SK-N-SH (cell line): ENCODE data around the gene TMEM87A. TPM values are rescaled to one million over a fixed set of nuclear protein-coding genes. Genes with fewer than 3 reads are reported as not detected.

Source experiments
- CTCF ChIA-PET: fragments of 300-600, 350-600 bp; formaldehyde crosslinking; extraction: SDS; loops from one replicate; lab custom pipeline; 2021; lab: Yijun Ruan, JAX
- POLR2A ChIA-PET: fragments of 350-600 bp; sonication (Branson Sonifier 250); formaldehyde crosslinking; extraction: SDS; loops from one replicate; lab custom pipeline; 2020; ENCODE audit warnings: antibody characterized with exemption, inconsistent platforms; lab: Yijun Ruan, JAX
- DNase-seq: peaks from one replicate; pipeline ENCODE4 v3.0.0; 2012
- H2AFZ ChIP-seq: fragments of 200-600 bp; sonication (generic); 2 replicates; pipeline ENCODE4 v1.8.1; 2016; ENCODE audit warnings: antibody characterized with exemption, mild to moderate bottlenecking, low read depth
- H3F3A ChIP-seq: fragments of 200-600 bp; sonication (generic); replicated peaks from 2 replicates; pipeline ENCODE3; 2016; ENCODE audit warnings: antibody characterized with exemption, mild to moderate bottlenecking; ENCODE audit not compliant: insufficient read depth
- H3K27ac ChIP-seq, 2 experiments: fragments of 200-500 bp in 1 of 2; fragments of 200-600 bp in 1 of 2; sonication (Bioruptor generic) in 1 of 2; sonication (generic), shearing (Covaris generic) in 1 of 2; 2 replicates each; pipeline versions ENCODE4 v1.5.1 to v1.6.1; 2014 to 2016; ENCODE audit warnings: low read depth in 2 of 2, inconsistent platforms in 1 of 2, low read length in 1 of 2, mild to moderate bottlenecking in 1 of 2, mixed read lengths in 1 of 2
- H3K27me3 ChIP-seq: fragments of 200-600 bp; sonication (generic), shearing (Covaris generic); 2 replicates; pipeline ENCODE4 v1.6.1; 2016; ENCODE audit warnings: mixed run types; ENCODE audit not compliant: insufficient read depth
- H3K36me3 ChIP-seq, 2 experiments: fragments of 200-500 bp in 1 of 2; fragments of 200-600 bp in 1 of 2; sonication (Bioruptor generic) in 1 of 2; sonication (generic) in 1 of 2; replicated peaks in 1 of 2; 2 replicates each; pipeline versions ENCODE3 to v1.5.1; 2014 to 2016; ENCODE audit warnings: low read length in 1 of 2, mild to moderate bottlenecking in 1 of 2; ENCODE audit not compliant: insufficient read depth in 2 of 2, control insufficient read depth in 1 of 2
- H3K4me1 ChIP-seq, 2 experiments: fragments of 200-500 bp in 1 of 2; fragments of 200-600 bp in 1 of 2; sonication (Bioruptor generic) in 1 of 2; sonication (generic), shearing (Covaris generic) in 1 of 2; 2 replicates each; pipeline versions ENCODE4 v1.5.1 to v1.6.1; 2014 to 2016; ENCODE audit warnings: low read depth in 1 of 2, low read length in 1 of 2, mixed run types in 1 of 2; ENCODE audit not compliant: insufficient read depth in 2 of 2, control insufficient read depth in 1 of 2
- H3K4me2 ChIP-seq: fragments of 200-600 bp; sonication (generic), shearing (Covaris generic); 2 replicates; pipeline ENCODE4 v1.6.1; 2017; ENCODE audit warnings: mixed run types
- H3K4me3 ChIP-seq, 2 experiments: fragments of 200-500 bp in 1 of 2; fragments of 200-600 bp in 1 of 2; sonication (Bioruptor generic) in 1 of 2; sonication (generic), shearing (Covaris generic) in 1 of 2; 2 replicates each; pipeline versions ENCODE4 v1.5.1 to v1.8.1; 2014 to 2016; ENCODE audit warnings: low read depth in 2 of 2, inconsistent platforms in 1 of 2, low read length in 1 of 2, mild to moderate bottlenecking in 1 of 2, mixed read lengths in 1 of 2, moderate library complexity in 1 of 2
- H3K79me2 ChIP-seq: fragments of 200-600 bp; sonication (generic); 2 replicates; pipeline ENCODE4 v1.8.1; 2017; ENCODE audit warnings: mild to moderate bottlenecking; ENCODE audit not compliant: insufficient read depth
- H3K9ac ChIP-seq: fragments of 200-600 bp; sonication (generic); 2 replicates; pipeline ENCODE4 v1.6.1; 2017; ENCODE audit warnings: mixed run types
- H3K9me2 ChIP-seq: fragments of 200-600 bp; sonication (generic); 2 replicates; pipeline ENCODE4 v1.6.1; 2017; ENCODE audit warnings: mixed run types
- H3K9me3 ChIP-seq: fragments of 200-600 bp; sonication (generic); 2 replicates; pipeline ENCODE4 v1.6.1; 2017; ENCODE audit warnings: mixed run types, mild to moderate bottlenecking, moderate library complexity
- H4K20me1 ChIP-seq: fragments of 200-600 bp; sonication (generic); 2 replicates; pipeline ENCODE4 v1.6.1; 2017; ENCODE audit warnings: mild to moderate bottlenecking, mixed run types; ENCODE audit not compliant: insufficient read depth
- EP300 ChIP-seq, 2 experiments: IDR thresholded peaks; 2 replicates each; pipeline versions ENCODE4 v1.4.0 to v1.6.1; 2012; ENCODE audit warnings: borderline replicate concordance in 1 of 2, low read depth in 1 of 2, low read length in 1 of 2
- FOSL2 ChIP-seq: IDR thresholded peaks from 2 replicates; pipeline ENCODE4 v1.4.0; 2012; ENCODE audit warnings: low read depth, mild to moderate bottlenecking, moderate library complexity, borderline replicate concordance
- FOXJ3 ChIP-seq: sonication (generic); formaldehyde crosslinking; IDR thresholded peaks from 2 replicates; pipeline ENCODE4 v1.5.1; 2020; ENCODE audit warnings: mild to moderate bottlenecking, missing genetic modification reagents
- FOXM1 ChIP-seq: IDR thresholded peaks from 2 replicates; pipeline ENCODE4 v1.4.0; 2012; ENCODE audit warnings: low read depth, mild to moderate bottlenecking
- GABPA ChIP-seq: IDR thresholded peaks from 2 replicates; pipeline ENCODE4 v1.4.0; 2012; ENCODE audit warnings: low read depth, mild to moderate bottlenecking
- GATA2 ChIP-seq: sonication (generic); formaldehyde crosslinking; IDR thresholded peaks from 2 replicates; pipeline ENCODE4 v1.5.0; 2020; ENCODE audit warnings: mild to moderate bottlenecking, missing genetic modification reagents
- MEF2A ChIP-seq: IDR thresholded peaks from 2 replicates; pipeline ENCODE4 v1.4.0; 2012; ENCODE audit warnings: low read depth, borderline replicate concordance
- MXI1 ChIP-seq: IDR thresholded peaks from 2 replicates; pipeline ENCODE4 v1.6.1; 2012; ENCODE audit warnings: mild to moderate bottlenecking, low read depth, low read length, improper control_type of control experiment
- NRF1 ChIP-seq: IDR thresholded peaks from 2 replicates; pipeline ENCODE4 v1.6.1; 2012; ENCODE audit warnings: low read depth, mild to moderate bottlenecking, low read length
- POLR2AphosphoS5 ChIP-seq: IDR thresholded peaks from 2 replicates; pipeline ENCODE4 v1.6.1; 2012; ENCODE audit warnings: low read depth, low read length
- RXRA ChIP-seq: IDR thresholded peaks from 2 replicates; pipeline ENCODE4 v1.4.0; 2012; ENCODE audit warnings: low read depth, mild to moderate bottlenecking, borderline replicate concordance
- SIN3A ChIP-seq: IDR thresholded peaks from 2 replicates; pipeline ENCODE4 v1.6.1; 2012; ENCODE audit warnings: low read depth, mild to moderate bottlenecking, low read length, moderate library complexity, borderline replicate concordance
- SMC3 ChIP-seq: IDR thresholded peaks from 2 replicates; pipeline ENCODE4 v1.6.1; 2012; ENCODE audit warnings: low read depth, low read length, improper control_type of control experiment
- TAF1 ChIP-seq: IDR thresholded peaks from 2 replicates; pipeline ENCODE4 v1.6.1; 2012; ENCODE audit warnings: low read depth, mild to moderate bottlenecking, low read length, moderate library complexity, borderline replicate concordance
- USF2 ChIP-seq: fragments of 150-350 bp; IDR thresholded peaks from 2 replicates; pipeline ENCODE4 v1.6.1; 2017; ENCODE audit warnings: antibody characterized with exemption, low read length, low read depth, borderline replicate concordance
- YY1 ChIP-seq: IDR thresholded peaks from 2 replicates; pipeline ENCODE4 v1.4.0; 2012; ENCODE audit warnings: low read depth, mild to moderate bottlenecking
- WGBS: methylation state at CpG from one replicate; pipeline ENCODE4 v1.1.6; 2017; ENCODE audit warnings: low lambda C conversion rate; 5-methylcytosine and 5-hydroxymethylcytosine counted together
- polyA plus RNA-seq, 3 experiments: library from polyadenylated mRNA; depleted of rRNA; stranded (reverse); fragments of >200 nt; gene quantifications; 2 replicates each; pipeline ENCODE4 v1.2.3, GENCODE V29; 2012
- TF ChIP-seq, protein P1 (sequence below): fragments of 200-600 bp; sonication (generic); IDR thresholded peaks from 2 replicates; pipeline ENCODE4 v1.6.1; 2017; ENCODE audit warnings: antibody characterized with exemption, mild to moderate bottlenecking, moderate library complexity
- TF ChIP-seq, protein P2 (sequence below): IDR thresholded peaks from 2 replicates; pipeline ENCODE4 v1.4.0; 2012; ENCODE audit warnings: low read depth, borderline replicate concordance
- TF ChIP-seq, protein P3 (sequence below): IDR thresholded peaks from 2 replicates; pipeline ENCODE4 v1.6.1; 2012; ENCODE audit warnings: mild to moderate bottlenecking, low read depth, low read length, moderate library complexity
- TF ChIP-seq, protein P4 (sequence below): IDR thresholded peaks from 2 replicates; pipeline ENCODE4 v1.4.0; 2012; ENCODE audit warnings: low read depth, borderline replicate concordance

TMEM87A gene
- polyA plus RNA-seq, 1 of the 3 experiments (the other 2 are of a cell fraction): 20.8 TPM

- Histone ChIP-seq H3K79me2 (peaks cover 83% of the 10 kb centered on the region), H3F3A (peaks cover 8% of the 10 kb centered on the region), H3K36me3 (peaks cover 20 to 27% of the 10 kb centered on the region in 2 experiments), H3K27ac (no peak overlapping the region), H4K20me1 (peaks cover 9% of the 10 kb centered on the region; the same call in 1 of the 2 replicates), H3K27me3 (no peaks in the 10 kb centered on the region), H3K4me1 (peaks cover 0 to 13% of the 10 kb centered on the region in 2 experiments; a peak in 2 of 4 replicates), H3K4me3 (no peak overlapping the region), H3K9ac (no peak overlapping the region), H2AFZ (no peak overlapping the region), H3K4me2 (no peak overlapping the region), H3K9me3 (no peaks in the 10 kb centered on the region), H3K9me2 (no peaks in the 10 kb centered on the region)
- WGBS: 94% methylated on average over 3 of the region's 3 CpGs
- TF ChIP-seq SIN3A (no peak), USF2 (no peak), GABPA (no peak), TAF1 (no peak), FOXJ3 (CRISPR knock-in tag) (no peak), MEF2A (no peak), SMC3 (no peak), RXRA (no peak), FOSL2 (no peak), FOXM1 (no peak), MXI1 (no peak), POLR2AphosphoS5 (no peak), GATA2 (no peak), EP300 (IDR thresholded peaks at IDR 0.05; ENCODE audit: borderline replicate concordance in 1 of 2, low read depth in 1 of 2, low read length in 1 of 2) (no peak), YY1 (no peak), NRF1 (no peak)
- TF ChIP-seq, protein P1, sequence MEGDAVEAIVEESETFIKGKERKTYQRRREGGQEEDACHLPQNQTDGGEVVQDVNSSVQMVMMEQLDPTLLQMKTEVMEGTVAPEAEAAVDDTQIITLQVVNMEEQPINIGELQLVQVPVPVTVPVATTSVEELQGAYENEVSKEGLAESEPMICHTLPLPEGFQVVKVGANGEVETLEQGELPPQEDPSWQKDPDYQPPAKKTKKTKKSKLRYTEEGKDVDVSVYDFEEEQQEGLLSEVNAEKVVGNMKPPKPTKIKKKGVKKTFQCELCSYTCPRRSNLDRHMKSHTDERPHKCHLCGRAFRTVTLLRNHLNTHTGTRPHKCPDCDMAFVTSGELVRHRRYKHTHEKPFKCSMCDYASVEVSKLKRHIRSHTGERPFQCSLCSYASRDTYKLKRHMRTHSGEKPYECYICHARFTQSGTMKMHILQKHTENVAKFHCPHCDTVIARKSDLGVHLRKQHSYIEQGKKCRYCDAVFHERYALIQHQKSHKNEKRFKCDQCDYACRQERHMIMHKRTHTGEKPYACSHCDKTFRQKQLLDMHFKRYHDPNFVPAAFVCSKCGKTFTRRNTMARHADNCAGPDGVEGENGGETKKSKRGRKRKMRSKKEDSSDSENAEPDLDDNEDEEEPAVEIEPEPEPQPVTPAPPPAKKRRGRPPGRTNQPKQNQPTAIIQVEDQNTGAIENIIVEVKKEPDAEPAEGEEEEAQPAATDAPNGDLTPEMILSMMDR: no peak
- TF ChIP-seq, protein P2, sequence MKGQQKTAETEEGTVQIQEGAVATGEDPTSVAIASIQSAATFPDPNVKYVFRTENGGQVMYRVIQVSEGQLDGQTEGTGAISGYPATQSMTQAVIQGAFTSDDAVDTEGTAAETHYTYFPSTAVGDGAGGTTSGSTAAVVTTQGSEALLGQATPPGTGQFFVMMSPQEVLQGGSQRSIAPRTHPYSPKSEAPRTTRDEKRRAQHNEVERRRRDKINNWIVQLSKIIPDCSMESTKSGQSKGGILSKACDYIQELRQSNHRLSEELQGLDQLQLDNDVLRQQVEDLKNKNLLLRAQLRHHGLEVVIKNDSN: no peak
- TF ChIP-seq, protein P3, sequence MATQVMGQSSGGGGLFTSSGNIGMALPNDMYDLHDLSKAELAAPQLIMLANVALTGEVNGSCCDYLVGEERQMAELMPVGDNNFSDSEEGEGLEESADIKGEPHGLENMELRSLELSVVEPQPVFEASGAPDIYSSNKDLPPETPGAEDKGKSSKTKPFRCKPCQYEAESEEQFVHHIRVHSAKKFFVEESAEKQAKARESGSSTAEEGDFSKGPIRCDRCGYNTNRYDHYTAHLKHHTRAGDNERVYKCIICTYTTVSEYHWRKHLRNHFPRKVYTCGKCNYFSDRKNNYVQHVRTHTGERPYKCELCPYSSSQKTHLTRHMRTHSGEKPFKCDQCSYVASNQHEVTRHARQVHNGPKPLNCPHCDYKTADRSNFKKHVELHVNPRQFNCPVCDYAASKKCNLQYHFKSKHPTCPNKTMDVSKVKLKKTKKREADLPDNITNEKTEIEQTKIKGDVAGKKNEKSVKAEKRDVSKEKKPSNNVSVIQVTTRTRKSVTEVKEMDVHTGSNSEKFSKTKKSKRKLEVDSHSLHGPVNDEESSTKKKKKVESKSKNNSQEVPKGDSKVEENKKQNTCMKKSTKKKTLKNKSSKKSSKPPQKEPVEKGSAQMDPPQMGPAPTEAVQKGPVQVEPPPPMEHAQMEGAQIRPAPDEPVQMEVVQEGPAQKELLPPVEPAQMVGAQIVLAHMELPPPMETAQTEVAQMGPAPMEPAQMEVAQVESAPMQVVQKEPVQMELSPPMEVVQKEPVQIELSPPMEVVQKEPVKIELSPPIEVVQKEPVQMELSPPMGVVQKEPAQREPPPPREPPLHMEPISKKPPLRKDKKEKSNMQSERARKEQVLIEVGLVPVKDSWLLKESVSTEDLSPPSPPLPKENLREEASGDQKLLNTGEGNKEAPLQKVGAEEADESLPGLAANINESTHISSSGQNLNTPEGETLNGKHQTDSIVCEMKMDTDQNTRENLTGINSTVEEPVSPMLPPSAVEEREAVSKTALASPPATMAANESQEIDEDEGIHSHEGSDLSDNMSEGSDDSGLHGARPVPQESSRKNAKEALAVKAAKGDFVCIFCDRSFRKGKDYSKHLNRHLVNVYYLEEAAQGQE: no peak
- TF ChIP-seq, protein P4, sequence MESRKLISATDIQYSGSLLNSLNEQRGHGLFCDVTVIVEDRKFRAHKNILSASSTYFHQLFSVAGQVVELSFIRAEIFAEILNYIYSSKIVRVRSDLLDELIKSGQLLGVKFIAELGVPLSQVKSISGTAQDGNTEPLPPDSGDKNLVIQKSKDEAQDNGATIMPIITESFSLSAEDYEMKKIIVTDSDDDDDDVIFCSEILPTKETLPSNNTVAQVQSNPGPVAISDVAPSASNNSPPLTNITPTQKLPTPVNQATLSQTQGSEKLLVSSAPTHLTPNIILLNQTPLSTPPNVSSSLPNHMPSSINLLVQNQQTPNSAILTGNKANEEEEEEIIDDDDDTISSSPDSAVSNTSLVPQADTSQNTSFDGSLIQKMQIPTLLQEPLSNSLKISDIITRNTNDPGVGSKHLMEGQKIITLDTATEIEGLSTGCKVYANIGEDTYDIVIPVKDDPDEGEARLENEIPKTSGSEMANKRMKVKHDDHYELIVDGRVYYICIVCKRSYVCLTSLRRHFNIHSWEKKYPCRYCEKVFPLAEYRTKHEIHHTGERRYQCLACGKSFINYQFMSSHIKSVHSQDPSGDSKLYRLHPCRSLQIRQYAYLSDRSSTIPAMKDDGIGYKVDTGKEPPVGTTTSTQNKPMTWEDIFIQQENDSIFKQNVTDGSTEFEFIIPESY: no peak
- DNase-seq: no peak
- CTCF ChIA-PET: interaction anchor here (1.4 kb wide), 1 partner anchor 41 kb away, joined by 3 read pairs; no protein-coding TSS in a partner anchor
- POLR2A ChIA-PET: no interaction called here
These were observed 69.3 kb downstream of the TMEM87A start for GRCh38 chr15:42203891-42204290.
